SK-N-SH treated with all-trans-retinoic acid at 6 μM for 48 hours (cell line): Measurements from ENCODE around the gene OR2A1.
"Not testable (repeated sequence)": the region's sequence is repeated elsewhere in the genome, so short reads cannot be mapped to it uniquely, and the experiment has no call there.

Experiments
- CSDC2 ChIP-seq: fragments of 250-450 bp; sonication (Bioruptor Pico); IDR thresholded peaks from 2 replicates; pipeline ENCODE4 v1.5.0; 2020; ENCODE audit warnings: mild to moderate bottlenecking, moderate library complexity
- PPARA ChIP-seq: fragments of 250-450 bp; sonication (Bioruptor Pico); IDR thresholded peaks from 2 replicates; pipeline ENCODE4 v1.5.0; 2020; ENCODE audit warnings: mild to moderate bottlenecking, borderline replicate concordance
- RARB ChIP-seq: fragments of 250-450 bp; sonication (Bioruptor Pico); IDR thresholded peaks from 2 replicates; pipeline ENCODE4 v1.8.0; 2021; ENCODE audit warnings: mild to moderate bottlenecking, moderate library complexity
- ZFP30 ChIP-seq: fragments of 450-650 bp; formaldehyde crosslinking; IDR thresholded peaks from 2 replicates; pipeline ENCODE4 v1.5.0; 2022; ENCODE audit warnings: mild to moderate bottlenecking, moderate library complexity
- ZNF565 ChIP-seq: fragments of 450-650 bp; formaldehyde crosslinking; conservative IDR thresholded peaks from 2 replicates; pipeline ENCODE4 v1.5.0; 2020; ENCODE audit warnings: low read depth, mild to moderate bottlenecking, moderate library complexity
- TF ChIP-seq, protein P1 (sequence below): fragments of 250-450 bp; sonication (Bioruptor Pico); IDR thresholded peaks from 2 replicates; pipeline ENCODE4 v1.5.0; 2020; ENCODE audit warnings: mild to moderate bottlenecking, moderate library complexity

DNA sequence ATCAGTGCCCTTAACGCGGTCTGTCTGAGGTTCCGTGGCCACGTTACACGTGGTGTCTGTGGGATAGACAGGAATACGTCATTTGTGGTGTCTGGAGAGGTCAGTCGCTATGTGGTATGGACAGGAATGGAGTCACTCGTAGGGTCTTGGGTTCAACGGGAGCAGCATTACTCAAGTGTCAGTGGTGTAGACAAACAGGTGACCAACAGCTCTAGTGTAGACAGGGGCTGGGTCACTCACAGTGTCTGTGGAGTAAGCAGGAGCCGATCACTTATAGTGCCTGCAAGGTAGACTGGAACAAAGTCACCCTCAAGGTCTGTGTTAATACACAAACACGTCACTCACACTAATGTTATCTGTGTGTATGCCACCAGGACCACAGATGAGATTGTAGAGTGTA lies 44.6 kb downstream of the OR2A1 start:
- TF ChIP-seq ZNF565 (CRISPR knock-in tag); RARB (CRISPR knock-in tag); PPARA (CRISPR knock-in tag); CSDC2 (CRISPR knock-in tag); ZFP30: not testable (repeated sequence)
- TF ChIP-seq, protein P1, sequence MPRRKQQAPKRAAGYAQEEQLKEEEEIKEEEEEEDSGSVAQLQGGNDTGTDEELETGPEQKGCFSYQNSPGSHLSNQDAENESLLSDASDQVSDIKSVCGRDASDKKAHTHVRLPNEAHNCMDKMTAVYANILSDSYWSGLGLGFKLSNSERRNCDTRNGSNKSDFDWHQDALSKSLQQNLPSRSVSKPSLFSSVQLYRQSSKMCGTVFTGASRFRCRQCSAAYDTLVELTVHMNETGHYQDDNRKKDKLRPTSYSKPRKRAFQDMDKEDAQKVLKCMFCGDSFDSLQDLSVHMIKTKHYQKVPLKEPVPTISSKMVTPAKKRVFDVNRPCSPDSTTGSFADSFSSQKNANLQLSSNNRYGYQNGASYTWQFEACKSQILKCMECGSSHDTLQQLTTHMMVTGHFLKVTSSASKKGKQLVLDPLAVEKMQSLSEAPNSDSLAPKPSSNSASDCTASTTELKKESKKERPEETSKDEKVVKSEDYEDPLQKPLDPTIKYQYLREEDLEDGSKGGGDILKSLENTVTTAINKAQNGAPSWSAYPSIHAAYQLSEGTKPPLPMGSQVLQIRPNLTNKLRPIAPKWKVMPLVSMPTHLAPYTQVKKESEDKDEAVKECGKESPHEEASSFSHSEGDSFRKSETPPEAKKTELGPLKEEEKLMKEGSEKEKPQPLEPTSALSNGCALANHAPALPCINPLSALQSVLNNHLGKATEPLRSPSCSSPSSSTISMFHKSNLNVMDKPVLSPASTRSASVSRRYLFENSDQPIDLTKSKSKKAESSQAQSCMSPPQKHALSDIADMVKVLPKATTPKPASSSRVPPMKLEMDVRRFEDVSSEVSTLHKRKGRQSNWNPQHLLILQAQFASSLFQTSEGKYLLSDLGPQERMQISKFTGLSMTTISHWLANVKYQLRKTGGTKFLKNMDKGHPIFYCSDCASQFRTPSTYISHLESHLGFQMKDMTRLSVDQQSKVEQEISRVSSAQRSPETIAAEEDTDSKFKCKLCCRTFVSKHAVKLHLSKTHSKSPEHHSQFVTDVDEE (CRISPR knock-in tag), result not testable (repeated sequence)
